Right cardiac atrium (tissue), 5 donors: ENCODE measurements around the gene MMP17. TPM values are rescaled to one million over a fixed set of nuclear protein-coding genes. Genes with fewer than 3 reads are reported as not detected.

Experiments used
- ATAC-seq, 2 donors: fragments of 200-7000 bp; cut with Tn5 transposase; one replicate each; pipeline versions ENCODE4 v1.8.0 to v1.9.1; 2020; ENCODE audit warnings: moderate library complexity in 2 of 2, mild to moderate bottlenecking in 1 of 2
- DNase-seq, 3 donors: peaks; one replicate each; pipeline ENCODE4 v3.0.0-alpha.2; 2020
- H3K27ac ChIP-seq: one replicate; pipeline ENCODE4 v1.5.1; 2013; ENCODE audit warnings: mild to moderate bottlenecking, low read length, control low read depth, moderate library complexity
- H3K27me3 ChIP-seq: one replicate; pipeline ENCODE4 v1.6.1; 2013; ENCODE audit not compliant: control insufficient read depth, insufficient read depth
- H3K4me1 ChIP-seq: one replicate; pipeline ENCODE4 v1.6.1; 2013; ENCODE audit warnings: low read length; ENCODE audit not compliant: control insufficient read depth, insufficient read depth
- H3K4me3 ChIP-seq: one replicate; pipeline ENCODE4 v1.5.1; 2013; ENCODE audit warnings: low read length, control low read depth
- H3K9me3 ChIP-seq: one replicate; pipeline ENCODE4 v1.6.1; 2013; ENCODE audit warnings: low read length; ENCODE audit not compliant: control insufficient read depth
- WGBS: extraction: QIAGEN DNeasy Blood & Tissue Kit; methylation state at CpG from one replicate; pipeline ENCODE4 v1.1.7; 2013; 5-methylcytosine and 5-hydroxymethylcytosine counted together
- intact Hi-C, 4 donors: fragments of 100-400 bp; cut with DNase I; formaldehyde crosslinking; loops; one replicate each; pipeline versions ENCODE4 v1.11.0 to v1.14.0; 2022 to 2023
- polyA plus RNA-seq: library from polyadenylated mRNA; stranded (reverse); fragments of 200-250 nt; gene quantifications from one replicate; pipeline ENCODE4 v1.2.3, GENCODE V29; 2013
- total RNA-seq, 4 donors: library from RNA; stranded (reverse); fragmentation: NEBNext Ultra II Directional; extraction: Animal tissue kit (Norgen Biotek cat#: 25700); gene quantifications; one replicate each; pipeline ENCODE4 v1.2.1, GENCODE V29; 2021
- donor health status: healthy with polysubstance abuse.
- donor health status: DM: no; HTN: yes; CAD: no.
- donor health status: DM: no; HTN: no; CAD: no.
- donor health status: DM: no; HTN: yes; CAD: no; lungs with severe emphysema.
- donor health status: DM: yes; HTN: yes; CAD: no.

MMP17 gene
- total and polyA plus RNA-seq, 5 donors: 0.89 to 2.4 (median 1.4) TPM

DNA sequence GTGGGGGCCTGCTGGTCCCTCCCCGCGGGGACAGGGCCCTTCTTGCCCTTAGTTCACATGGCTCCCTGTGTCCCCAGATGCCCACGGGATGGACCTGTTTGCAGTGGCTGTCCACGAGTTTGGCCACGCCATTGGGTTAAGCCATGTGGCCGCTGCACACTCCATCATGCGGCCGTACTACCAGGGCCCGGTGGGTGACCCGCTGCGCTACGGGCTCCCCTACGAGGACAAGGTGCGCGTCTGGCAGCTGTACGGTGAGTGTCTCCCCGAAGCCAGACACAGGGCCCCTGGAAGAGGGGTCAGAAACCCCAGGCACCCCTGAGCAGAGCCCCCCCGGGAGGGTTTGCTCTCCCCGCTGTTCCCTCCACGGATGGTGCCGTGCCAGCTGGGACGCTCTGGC lies 13.4 kb downstream of the MMP17 start:
- DNase-seq (peak in 1 of 3 donors; percentile 40), ATAC-seq (no peak)
- intact Hi-C loops: no loop called here
- WGBS: 95% methylated on average over 22 of the region's 22 CpGs
- H3K27ac ChIP-seq: no peak overlapping the region
- no peaks in the 10 kb centered on the region for H3K9me3 ChIP-seq
- H3K27me3 ChIP-seq: no peaks in the 10 kb centered on the region
- no peak overlapping the region for H3K4me3 ChIP-seq
- H3K4me1 ChIP-seq: no peaks in the 10 kb centered on the region

DNA sequence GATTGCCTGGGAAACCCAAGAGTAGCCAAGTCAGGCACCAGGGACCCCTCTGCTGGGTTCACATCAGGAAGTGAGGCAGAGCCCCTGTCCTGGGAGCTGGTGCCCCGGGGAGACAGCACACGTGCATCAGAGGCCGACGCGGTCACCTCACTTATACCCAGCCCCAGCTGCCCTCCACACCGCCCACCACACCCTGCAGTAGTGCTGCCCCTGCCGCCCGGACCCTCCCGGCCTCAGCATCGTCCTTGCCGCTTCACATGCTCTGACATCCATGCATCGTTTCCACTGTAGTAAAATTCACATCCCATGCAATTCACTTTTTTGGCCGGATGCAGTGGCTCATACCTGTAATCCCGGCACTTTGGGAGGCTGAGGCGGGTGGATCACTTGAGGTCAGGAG lies 14.0 kb downstream of the MMP17 start:
- H3K4me3 ChIP-seq: no peak overlapping the region
- WGBS: 88% methylated on average over 15 of the region's 15 CpGs
- H3K4me1 ChIP-seq: no peaks in the 10 kb centered on the region
- no peaks in the 10 kb centered on the region for H3K27me3 ChIP-seq
- peak in 1 of 3 donors; percentile 11 for DNase-seq
- no peaks in the 10 kb centered on the region for H3K9me3 ChIP-seq
- intact Hi-C loops: no loop called here
- H3K27ac ChIP-seq: no peak overlapping the region
- ATAC-seq: no peak

DNA sequence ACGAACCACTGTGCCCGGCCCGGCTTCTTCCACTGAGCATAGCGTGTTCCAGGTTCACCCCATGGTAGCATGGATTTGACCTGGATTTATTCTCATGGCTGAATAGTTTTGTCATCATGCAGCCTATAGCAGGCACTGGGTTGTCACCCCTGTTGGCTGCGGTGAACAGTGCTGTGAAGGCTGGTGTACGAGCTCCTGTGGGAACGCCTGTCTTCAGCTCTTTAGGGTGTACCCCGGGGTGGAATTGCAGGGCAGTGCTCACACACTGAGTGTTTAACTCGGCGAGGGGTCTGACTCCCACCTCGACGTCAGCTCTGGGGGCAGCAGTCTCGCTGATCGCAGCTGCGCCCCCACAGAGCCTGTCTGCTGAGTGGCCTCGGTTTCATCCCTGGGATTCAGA lies 15.3 kb downstream of the MMP17 start:
- H3K4me3 ChIP-seq: no peak overlapping the region
- no peak for ATAC-seq
- WGBS: 89% methylated on average over 16 of the region's 16 CpGs
- H3K27me3 ChIP-seq: no peaks in the 10 kb centered on the region
- no peaks in the 10 kb centered on the region for H3K9me3 ChIP-seq
- no peaks in the 10 kb centered on the region for H3K4me1 ChIP-seq
- no peak overlapping the region for H3K27ac ChIP-seq
- DNase-seq: peak in 2 of 3 donors; percentile 29 to 31
- intact Hi-C loops: no loop called here

DNA sequence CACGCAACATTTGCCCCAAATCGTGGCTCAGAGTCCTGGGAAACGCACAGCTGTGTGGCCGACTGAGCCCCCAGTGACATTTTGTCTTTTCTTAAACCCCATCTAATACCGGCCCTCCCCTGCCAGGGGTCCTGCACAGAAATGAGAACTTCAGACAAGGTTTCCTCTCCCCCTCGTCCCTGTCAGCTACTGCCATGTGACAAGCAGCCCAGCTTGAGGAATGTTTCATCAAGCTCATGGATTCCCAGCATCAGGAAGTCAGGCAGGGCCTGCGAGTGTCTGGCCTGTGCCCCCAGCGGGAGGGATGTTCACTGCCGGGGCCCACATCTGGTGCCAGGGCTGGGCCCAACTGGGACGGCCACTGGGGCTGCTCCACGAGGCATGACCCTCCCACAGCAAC lies 15.9 kb downstream of the MMP17 start:
- ATAC-seq (no peak), DNase-seq (peak in 1 of 3 donors; percentile 40)
- no peak overlapping the region for H3K27ac ChIP-seq
- H3K4me1 ChIP-seq: no peaks in the 10 kb centered on the region
- intact Hi-C loops: no loop called here
- 93% methylated on average over 11 of the region's 11 CpGs for WGBS
- H3K27me3 ChIP-seq: no peaks in the 10 kb centered on the region
- no peak overlapping the region for H3K4me3 ChIP-seq
- no peaks in the 10 kb centered on the region for H3K9me3 ChIP-seq

DNA sequence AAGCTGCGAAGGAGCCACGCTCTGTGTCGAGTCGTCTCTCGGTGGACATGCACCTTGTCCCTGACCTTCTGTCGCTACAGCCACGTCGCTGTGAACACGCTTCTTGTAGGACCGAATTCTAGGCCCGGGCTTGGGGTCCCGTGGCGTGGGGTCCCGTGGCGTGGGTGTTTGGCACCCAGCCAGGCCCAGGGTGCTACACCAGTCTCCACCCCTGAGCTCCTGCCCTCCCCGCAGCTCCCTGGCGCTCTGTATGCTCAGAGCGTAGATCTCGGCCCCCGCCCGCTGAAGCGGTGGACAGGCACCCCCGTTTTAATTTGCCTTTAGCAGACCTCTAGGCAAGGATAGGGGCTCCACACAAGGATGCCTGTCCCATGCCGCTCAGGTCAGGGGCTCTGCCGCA lies 16.5 kb downstream of the MMP17 start:
- intact Hi-C loops: no loop called here
- 92% methylated on average over 25 of the region's 25 CpGs for WGBS
- Histone ChIP-seq H3K27me3 (no peaks in the 10 kb centered on the region), H3K4me1 (no peaks in the 10 kb centered on the region), H3K4me3 (no peak overlapping the region), H3K9me3 (no peaks in the 10 kb centered on the region), H3K27ac (no peak overlapping the region)
- DNase-seq: peak in 1 of 3 donors; percentile 43
- ATAC-seq: no peak

DNA sequence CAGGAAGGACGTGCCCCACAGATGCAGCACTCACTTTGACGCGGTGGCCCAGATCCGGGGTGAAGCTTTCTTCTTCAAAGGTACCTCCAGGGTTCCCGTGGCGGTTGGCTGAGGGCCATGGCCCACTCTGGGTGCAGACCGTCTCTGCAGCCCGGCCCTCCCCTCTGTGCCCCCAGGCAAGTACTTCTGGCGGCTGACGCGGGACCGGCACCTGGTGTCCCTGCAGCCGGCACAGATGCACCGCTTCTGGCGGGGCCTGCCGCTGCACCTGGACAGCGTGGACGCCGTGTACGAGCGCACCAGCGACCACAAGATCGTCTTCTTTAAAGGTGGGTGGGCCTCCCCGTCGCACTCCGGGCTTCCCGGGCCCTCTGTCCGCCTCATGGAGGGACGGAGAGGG lies 16.9 kb downstream of the MMP17 start:
- 91% methylated on average over 29 of the region's 29 CpGs for WGBS
- no peak overlapping the region for H3K27ac ChIP-seq
- no peak overlapping the region for H3K4me3 ChIP-seq
- H3K4me1 ChIP-seq: no peaks in the 10 kb centered on the region
- DNase-seq (peak in 1 of 3 donors; percentile 49), ATAC-seq (no peak)
- intact Hi-C loops: no loop called here
- H3K9me3 ChIP-seq: no peaks in the 10 kb centered on the region
- no peaks in the 10 kb centered on the region for H3K27me3 ChIP-seq

DNA sequence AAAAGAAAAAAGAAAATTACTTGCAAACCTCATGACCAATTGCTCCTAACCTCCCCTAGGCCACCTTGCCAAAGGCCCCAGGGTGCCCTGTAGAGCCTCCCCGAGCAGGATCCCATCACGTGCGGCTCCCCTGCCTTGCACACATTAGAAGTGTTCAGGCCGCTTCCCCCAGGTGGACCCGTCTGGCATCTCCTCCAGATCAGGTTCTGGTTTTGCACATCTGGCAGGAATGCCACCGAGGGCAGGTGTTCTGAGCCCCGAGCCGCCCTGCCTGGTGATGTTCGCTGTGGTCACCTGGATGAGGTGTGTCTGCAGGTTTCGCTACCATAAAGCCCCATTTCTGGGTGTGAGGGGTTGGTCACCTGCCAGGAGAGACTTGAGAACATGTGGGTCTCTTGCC lies 19.3 kb downstream of the MMP17 start:
- DNase-seq: peak in 1 of 3 donors; percentile 31
- Histone ChIP-seq H3K27ac (no peak overlapping the region), H3K9me3 (no peaks in the 10 kb centered on the region), H3K27me3 (no peaks in the 10 kb centered on the region), H3K4me1 (no peaks in the 10 kb centered on the region), H3K4me3 (no peak overlapping the region)
- WGBS: 92% methylated on average over 10 of the region's 10 CpGs
- ATAC-seq: no peak
- intact Hi-C loops: no loop called here

DNA sequence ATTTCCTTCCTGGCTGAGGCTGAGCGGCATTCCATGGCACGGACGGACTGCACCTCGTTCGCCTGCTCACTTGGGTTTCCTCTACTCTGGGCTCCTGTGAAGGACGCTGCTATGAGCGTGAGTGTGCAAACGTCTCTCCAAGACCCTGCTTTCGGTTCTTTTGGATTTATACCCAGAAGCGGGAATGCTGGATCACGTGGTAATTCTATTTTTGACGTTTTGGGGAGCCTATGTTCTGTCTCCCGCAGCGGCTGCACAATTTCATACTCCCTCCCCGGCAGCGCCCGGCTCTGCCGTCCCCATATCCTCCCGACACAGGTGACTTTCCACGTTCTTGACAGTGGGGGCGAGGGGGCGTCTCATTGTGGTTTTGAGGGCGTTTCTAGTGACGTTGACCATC lies 20.6 kb downstream of the MMP17 start:
- Histone ChIP-seq H3K4me1 (no peaks in the 10 kb centered on the region), H3K9me3 (no peaks in the 10 kb centered on the region), H3K4me3 (no peak overlapping the region), H3K27me3 (no peaks in the 10 kb centered on the region), H3K27ac (no peak overlapping the region)
- ATAC-seq (no peak), DNase-seq (peak in 1 of 3 donors; percentile 12)
- intact Hi-C loops: no loop called here
- 86% methylated on average over 24 of the region's 24 CpGs for WGBS

DNA sequence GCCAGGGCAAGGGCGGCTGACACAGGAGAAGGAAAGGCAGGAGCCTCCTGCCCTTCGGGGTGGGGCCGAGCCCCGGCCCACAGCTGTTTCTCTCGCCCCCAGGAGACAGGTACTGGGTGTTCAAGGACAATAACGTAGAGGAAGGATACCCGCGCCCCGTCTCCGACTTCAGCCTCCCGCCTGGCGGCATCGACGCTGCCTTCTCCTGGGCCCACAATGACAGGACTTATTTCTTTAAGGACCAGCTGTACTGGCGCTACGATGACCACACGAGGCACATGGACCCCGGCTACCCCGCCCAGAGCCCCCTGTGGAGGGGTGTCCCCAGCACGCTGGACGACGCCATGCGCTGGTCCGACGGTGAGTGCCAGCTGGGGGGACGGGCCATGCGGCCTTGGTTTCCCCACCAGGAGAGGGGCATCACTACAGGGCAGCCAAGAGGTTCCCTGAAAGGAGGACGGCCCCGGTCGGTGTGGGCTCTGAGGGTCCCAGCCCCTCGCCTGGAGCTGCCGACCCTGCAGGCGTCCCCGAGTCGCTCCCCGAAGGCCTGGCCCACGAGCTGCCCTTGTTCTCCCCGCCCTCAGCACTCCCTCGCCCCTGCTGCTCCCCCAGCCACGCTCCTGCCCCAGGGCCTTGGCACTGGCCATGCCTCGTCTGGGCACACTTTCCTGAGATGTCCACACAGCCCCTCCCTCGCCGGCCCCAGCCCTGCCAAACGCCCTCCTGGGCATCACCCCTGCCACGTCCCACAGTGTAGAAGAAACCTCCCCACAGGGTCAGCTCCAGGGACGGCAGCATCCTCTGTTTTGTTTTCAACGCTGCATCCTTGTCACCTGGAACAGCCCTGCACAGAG lies 21.7 kb downstream of the MMP17 start:
- H3K27ac ChIP-seq: no peak overlapping the region
- H3K27me3 ChIP-seq: no peaks in the 10 kb centered on the region
- intact Hi-C loops: no loop called here
- no peaks in the 10 kb centered on the region for H3K4me1 ChIP-seq
- no peak for ATAC-seq
- no peak overlapping the region for H3K4me3 ChIP-seq
- WGBS: 88% methylated on average over 47 of the region's 47 CpGs
- DNase-seq: peak in 1 of 3 donors; percentile 41
- H3K9me3 ChIP-seq: no peaks in the 10 kb centered on the region

DNA sequence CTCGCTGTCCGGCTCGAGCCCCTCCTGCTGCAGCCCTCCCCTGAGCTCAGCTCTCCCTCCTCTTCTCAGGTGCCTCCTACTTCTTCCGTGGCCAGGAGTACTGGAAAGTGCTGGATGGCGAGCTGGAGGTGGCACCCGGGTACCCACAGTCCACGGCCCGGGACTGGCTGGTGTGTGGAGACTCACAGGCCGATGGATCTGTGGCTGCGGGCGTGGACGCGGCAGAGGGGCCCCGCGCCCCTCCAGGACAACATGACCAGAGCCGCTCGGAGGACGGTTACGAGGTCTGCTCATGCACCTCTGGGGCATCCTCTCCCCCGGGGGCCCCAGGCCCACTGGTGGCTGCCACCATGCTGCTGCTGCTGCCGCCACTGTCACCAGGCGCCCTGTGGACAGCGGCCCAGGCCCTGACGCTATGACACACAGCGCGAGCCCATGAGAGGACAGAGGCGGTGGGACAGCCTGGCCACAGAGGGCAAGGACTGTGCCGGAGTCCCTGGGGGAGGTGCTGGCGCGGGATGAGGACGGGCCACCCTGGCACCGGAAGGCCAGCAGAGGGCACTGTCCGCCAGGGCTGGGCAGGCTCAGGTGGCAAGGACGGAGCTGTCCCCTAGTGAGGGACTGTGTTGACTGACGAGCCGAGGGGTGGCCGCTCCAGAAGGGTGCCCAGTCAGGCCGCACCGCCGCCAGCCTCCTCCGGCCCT lies 22.8 kb downstream of the MMP17 start:
- peak in 1 of 3 donors; percentile 46 for DNase-seq
- no peaks in the 10 kb centered on the region for H3K4me1 ChIP-seq

DNA sequence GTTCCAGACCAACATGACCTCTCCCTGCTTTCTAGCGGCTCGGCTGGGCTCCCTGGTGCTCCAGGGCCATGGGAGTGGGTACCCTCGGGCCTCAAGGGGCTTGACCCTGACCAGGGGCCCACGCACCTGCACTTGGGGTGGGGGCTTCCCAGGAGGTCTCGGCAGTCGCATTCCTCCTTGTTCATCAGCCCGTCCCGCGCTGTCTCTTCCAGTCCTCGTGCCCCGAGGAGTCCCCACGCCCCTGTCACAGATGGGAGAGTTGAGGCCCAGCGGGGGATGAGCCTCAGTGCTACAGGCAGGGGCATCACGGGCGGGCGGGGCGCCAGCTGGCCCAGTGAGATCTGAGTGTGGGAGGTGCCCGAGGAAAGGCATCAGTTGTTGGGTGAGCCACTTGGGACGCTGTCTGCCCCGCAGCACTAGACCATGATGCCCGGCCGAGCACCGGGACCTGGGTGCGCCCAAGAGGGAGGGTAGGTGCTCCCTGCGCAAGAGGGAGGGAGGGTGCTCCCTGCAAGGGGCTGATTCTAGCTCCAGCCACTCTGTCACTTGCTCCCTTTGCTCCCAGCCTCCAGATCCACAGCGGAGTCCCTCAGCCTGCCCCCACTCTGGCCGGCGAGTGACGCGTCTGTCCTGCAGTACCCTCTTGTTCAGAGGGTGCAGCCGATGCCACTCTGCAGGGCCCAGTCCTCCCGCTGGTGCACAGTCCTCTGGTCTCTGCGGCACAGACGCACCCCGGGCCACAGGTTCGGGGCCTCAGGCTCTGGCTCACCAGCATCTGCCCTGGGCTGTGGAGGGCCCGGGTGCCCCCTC lies 23.8 kb downstream of the MMP17 start:
- WGBS: 85% methylated on average over 37 of the region's 37 CpGs
- ATAC-seq: no peak
- Histone ChIP-seq H3K27ac (no peak overlapping the region), H3K4me1 (no peaks in the 10 kb centered on the region), H3K9me3 (no peaks in the 10 kb centered on the region), H3K27me3 (no peaks in the 10 kb centered on the region), H3K4me3 (no peak overlapping the region)
- DNase-seq: peak in 1 of 3 donors; percentile 58
- intact Hi-C loops: no loop called here

More for the DNA sequence above, 22.8 kb downstream of the MMP17 start:
- intact Hi-C loops: no loop called here
- Histone ChIP-seq H3K9me3 (no peaks in the 10 kb centered on the region), H3K27me3 (no peaks in the 10 kb centered on the region), H3K4me3 (no peak overlapping the region), H3K27ac (no peak overlapping the region)
- 76% methylated on average over 41 of the region's 41 CpGs for WGBS
- ATAC-seq: peak in 1 of 2 donors; percentile 18
